ENCODE results near the gene TCHP.
A peak's percentile ranks its signal among the peaks of the same experiment; 100 is the strongest.
"Not testable (repeated sequence)": the region's sequence is repeated elsewhere in the genome, so short reads cannot be mapped to it uniquely, and the experiment has no call there.

TCHP gene

DNA sequence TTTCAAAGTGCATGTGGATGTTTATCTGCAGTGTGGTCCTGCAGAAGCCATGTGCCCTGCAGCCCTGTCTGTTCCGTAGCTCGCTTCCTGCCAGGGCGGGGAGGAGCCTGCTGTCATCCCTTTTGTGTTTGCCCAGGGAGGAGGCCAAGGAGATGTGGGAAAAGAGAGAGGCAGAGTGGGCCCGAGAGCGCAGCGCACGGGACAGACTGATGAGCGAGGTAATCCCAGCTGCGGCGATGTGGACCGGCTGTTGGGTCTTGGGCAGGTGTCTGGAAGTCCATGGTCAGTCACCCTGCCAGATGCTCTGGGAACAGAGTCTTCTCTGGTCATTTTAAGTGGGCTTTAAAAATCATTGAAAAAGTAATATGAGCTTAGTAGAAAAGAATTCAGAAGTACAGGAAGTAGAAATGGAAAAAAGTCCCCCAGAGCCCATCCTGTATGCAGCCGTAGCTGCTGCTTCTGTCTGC, 12.8 kb downstream of the TCHP start:
- no peak for DNase-seq

DNA sequence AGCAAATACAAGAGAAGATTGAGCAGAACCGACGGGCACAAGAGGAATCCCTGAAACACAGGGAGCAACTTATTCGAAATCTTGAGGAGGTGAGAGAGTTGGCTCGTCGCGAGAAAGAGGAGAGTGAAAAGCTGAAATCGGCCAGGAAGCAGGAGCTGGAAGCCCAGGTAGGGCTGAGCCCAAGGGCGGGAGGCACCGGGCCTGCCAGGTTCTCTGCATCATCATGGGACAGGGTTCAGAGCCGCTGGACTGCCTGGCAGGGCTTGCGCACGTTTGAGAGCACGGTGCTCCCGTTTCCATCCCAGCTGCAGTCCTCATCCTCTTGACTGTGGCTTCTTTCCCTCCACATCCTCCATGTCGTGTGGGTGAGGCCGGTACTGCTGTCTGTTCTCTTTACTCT, 14.4 kb downstream of the TCHP start:
- no peak for DNase-seq

DNA sequence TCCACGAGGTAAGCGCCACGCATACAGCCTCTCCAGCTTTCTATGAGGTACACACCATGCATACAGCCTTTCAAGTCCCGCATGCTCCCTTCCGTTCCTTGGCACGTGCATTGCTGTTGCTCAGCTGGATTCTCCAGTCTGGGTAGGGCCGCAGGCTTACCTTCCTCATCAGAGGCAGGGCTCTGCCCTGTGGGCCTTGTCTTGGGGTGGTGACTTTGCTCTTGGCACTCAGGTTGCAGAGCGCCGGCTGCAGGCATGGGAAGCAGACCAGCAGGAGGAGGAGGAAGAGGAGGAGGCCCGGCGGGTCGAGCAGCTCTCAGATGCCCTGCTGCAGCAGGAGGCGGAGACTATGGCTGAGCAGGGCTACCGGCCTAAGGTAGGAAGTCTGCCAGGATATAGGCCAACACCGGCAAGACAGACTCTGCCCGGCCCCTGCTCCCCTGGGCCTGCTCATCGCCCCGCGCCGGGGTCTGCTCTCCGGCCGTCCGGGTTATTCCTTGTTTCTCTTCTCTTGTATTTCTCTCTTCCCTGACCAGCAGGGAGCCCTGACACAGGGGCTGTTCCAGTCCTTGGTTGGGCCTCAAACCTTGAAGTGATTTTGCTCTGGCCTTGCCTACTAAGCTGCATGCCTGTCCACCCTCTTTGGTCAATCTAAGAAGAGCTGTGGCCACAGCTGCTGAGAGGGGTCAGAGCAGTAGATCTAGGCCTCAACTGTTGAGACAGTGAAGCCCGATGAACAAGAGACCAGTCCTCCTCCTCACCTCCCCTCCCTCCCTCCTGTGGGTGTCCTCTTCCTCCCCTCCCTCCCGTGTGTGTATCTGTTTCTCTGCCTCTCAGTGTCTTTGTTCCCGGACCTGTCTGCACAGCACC, 15.3 kb downstream of the TCHP start:
- DNase-seq = no peak

- no peak for DNase-seq
These were observed 16.0 kb downstream of the TCHP start for GRCh38 chr12:109916045-109916444.

DNA sequence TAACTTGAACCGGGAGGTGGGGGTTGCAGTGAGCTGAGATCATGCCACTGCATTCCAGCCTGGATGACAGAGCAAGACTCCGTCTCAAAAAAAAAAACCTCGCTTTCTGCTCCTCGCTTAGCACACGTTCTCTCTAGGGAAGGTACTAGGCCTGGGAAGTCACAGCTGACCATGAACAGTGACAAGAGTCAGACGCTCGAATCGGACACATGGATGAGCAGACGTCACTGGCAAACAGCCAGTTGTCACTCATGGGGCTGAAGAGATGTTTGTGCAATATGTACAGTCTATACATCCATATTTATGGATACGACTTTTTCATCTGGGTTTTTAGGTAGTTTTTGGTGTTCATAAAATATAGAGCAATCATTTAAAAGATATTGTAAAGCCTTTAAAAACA, 19.4 kb downstream of the TCHP start:
- DNase-seq = no peak

DNA sequence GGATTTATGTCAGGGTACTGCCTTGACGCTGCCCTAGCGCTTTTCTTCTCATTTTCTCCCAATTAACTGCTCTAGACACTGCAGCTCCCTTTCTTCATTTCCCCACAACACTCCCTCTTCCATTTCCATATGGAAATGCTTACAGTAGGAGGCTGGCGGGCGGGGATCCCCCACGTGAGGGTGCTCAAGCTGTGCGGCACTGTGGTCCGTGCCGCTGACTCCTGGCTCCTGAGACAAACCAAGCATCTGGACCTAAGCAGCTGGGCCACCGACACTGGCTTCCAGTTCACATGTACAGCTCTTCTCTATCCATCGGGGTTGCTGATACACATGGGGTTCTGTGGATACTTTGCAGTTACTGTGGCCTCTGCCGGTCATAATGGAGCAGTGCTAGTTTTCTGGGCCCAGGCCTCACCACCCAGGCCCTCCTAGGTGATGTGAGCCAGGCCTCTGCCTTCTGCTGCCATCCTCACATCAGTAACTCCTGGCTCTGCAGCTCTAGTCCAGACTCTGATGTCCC, 20.2 kb downstream of the TCHP start:
- no peak for DNase-seq

DNA sequence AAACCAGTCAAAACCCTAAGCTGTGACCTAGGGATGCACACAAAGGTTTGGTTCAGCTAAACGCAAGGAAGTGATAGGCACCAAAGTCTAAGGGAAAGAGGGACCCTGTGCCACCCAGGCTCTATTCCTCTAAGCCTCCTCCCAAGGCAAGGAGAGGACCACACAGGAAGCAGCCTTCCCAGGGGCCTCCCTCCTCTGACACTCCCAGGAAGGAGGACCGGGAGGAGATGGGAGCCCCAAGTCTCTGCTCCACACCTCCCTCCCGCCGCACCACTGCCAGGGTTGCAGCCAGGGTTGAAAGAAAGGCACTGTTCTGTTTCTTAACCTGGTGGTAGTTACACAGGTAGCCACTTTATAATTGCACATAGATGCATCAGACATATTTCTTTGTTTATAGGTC, 21.9 kb downstream of the TCHP start:
- no peak for DNase-seq

DNA sequence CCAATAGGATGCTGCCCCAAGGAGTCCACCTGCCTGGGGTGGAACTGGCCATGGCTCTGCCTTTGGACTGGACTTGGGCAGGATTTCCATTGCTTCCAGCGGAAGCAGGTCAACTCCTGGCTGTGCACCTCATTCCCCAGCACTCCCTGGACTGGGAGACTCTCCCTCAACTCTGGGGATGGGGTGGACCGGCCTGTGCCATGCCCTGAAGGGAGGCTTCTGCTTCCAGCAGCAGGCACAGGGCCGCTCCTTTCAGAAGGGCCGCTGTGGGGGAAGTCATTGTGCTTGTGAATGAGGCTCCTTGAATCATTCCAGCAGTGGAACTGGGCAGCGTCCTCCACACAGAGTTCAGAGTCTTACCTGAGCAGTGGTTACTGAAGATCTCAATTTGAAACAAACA, 23.0 kb downstream of the TCHP start:
- no peak for DNase-seq

DNA sequence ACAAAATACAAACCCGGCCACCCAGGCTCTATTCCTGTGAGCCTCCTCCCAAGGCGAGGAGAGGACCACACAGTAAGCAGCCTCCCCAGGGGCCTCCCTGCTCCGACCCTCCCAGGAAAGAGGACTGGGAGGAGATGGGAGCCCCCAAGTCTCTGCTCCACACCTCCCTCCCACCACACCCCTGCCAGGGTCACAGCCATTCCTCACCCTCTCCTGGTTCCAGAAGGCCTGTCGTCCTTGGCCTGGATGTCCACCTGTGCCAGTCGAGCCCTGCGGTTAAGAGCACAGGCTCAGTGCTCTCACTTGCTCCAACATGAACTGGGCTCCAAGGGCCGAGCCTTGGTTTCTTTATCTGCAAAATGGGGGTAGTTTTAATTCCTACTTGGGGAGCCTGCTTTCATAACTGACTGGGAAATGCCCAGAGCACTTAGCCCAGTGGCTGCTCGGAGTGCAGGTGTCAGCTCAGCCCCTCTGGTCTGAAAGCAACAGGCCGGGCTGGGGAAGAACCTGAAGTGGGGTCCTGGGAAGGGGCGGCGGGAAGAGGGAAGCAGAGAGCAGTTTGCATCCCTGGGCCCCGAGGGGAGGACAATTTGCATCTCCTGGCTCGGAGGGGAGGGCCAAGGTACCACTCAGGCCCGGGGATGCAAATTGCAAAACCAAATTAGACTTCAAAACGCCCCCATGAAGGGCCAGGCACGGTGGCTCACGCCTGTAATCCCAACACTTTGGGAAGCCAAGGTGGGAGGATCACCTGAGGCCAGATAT, 23.6 kb downstream of the TCHP start:
- no peak for DNase-seq

DNA sequence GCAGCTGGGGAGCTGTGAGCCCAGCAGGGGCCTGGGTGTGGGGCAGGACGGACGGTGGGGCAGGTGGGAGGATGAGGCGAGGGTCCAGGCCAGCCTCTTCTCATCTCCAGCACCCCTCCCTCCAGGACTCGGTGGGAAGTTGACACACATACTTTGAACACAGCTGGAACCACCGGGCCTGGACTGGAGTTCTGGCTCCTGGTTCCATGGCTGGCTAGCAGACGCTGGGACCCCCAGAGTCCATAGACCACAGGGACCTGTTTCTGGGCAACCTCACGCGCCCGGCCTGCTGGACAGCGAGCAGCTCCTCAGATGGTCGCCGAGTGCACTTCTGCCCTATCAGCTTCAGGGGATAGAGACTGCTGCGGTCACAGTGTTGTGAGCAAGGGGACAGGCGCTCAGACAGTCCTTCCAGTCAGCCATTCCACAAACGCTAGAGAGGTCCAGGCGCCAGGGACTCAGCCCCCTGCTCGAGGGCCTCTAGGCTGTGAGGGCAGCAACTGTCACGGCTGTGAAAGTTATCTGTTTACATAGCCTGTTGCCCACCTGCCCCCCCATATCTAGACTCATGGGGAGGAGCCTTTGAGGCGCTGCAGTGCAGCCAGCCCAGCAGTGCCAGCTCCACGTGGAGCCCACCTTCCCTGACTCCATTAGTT, 25.2 kb downstream of the TCHP start:
- DNase-seq = no peak

DNA sequence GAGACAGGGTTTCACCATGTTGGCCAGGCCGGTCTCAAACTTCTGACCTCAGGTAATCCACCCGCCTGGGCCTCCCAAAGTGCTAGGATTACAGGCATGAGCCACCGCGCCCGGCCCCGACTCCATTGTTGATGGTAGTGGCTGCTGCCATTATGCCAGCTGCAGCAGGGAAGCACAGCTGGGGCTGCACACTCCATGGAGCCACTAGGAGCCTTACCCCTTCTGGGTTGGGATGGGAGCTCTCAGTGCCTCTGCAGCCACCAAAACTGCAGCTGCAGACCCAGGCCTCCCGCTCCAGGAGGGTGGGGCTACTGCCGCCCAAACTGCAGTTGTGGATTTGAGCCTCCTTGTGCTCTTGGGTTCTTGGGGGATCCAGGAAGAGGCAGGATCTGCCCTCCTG, 25.9 kb downstream of the TCHP start:
- no peak for DNase-seq

DNA sequence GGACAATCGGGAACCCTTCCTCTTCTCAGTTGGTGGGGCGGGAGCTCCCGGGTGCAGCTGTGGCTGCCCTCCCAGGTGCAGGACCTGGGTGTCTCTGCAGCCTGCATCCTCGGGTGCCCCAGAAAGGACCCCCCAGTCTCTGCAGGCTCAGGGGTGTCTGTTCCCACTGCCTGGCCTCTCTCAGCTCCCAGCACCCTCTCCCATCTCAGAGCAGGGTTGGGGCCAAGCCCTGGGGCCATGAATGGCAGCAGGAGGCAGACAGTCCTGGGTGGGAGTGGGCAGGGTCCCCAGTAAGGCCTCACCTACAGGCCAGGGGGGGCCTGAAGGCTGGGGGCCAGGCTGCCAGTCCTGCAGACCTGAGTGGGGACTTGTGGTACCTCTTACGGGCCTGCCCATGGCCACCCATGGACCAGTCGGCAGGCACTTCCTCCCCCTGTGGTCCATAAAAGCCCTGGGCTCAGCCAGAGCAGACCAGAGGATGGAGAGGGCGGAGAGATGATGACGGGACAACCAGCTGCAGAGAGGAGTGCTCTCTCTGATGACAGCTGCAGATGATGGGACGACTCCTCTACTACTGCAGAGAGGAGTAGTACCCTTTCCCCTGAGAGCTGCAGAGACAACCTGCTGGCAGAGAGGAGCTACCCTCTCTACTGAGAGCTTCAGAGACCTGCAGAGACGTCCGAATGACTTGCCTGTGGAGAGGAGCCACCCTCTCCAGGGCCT, 26.6 kb downstream of the TCHP start:
- DNase-seq = no peak

- peak; percentile 55 for DNase-seq
These were observed 27.5 kb downstream of the TCHP start for GRCh38 chr12:109927622-109928021.

DNA sequence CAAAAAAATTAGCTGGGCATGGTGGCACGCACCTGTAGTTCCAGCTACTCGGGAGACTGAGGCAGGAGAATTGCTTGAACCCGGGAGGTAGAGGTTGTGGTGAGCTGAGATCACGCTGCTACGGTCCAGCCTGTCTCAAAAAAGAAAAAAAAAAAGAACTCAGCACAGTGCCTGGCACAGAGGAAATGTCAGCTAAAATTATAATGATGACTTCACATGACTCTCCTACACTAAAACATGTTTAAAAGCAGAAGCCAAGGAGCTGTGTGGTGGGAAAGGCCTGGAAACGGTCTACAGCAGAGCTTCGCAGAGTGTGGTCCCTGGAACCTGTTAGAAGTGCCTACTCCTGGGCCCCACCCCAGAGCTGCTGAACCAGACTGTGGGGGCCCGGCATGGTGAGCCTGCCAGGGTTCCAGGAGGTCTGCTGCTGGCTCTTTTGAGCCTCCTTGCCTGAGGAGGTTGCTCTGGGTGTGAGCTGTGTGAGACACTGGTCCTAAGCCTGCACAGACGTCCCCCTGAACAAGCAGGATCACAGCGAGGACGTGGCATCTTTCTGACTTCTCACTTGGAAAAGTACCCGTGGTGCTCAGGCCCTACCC, 28.1 kb downstream of the TCHP start:
- no peak for DNase-seq

GRCh38 chr12:109929326-109929725, 29.3 kb downstream of the TCHP start:
- not testable (repeated sequence) for DNase-seq

DNA sequence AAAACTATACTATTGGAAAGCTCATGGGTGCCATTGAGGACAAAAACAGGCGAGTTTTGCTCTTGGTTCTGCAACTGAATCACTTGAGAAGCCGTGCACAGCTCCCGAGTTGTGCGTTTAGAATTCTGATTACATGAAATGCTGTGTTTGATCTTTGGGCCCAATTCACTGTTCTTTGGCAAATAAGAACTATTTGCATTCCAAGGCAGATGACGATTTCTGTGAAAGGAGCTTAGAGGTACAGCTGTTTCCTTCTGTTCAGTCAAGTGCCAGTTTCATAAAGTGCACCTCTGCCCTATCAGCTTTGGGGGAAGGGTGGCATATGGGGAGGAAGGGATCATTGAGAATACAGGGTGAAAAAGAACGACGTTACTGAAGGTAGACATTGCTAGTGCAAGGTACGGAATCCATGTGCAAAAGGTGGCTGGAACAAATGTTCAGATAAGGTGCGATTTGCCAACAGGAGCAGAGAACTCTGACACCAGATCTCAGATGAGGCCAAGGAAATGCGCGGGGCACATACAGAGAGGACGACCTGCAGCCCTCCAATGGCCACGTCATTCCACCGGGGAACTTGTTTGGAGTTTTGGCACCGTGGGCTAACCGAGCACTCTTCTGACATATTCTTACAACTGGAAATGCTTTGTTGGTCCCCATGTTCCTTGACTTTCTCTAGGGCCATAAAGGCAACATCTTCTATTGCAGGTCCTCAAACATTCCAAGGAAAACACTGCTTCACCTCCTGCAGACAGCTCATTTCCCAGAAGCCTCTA, 30.1 kb downstream of the TCHP start:
- no peak for DNase-seq

- no peak for DNase-seq
These were observed 31.1 kb downstream of the TCHP start for GRCh38 chr12:109931143-109931542.

DNA sequence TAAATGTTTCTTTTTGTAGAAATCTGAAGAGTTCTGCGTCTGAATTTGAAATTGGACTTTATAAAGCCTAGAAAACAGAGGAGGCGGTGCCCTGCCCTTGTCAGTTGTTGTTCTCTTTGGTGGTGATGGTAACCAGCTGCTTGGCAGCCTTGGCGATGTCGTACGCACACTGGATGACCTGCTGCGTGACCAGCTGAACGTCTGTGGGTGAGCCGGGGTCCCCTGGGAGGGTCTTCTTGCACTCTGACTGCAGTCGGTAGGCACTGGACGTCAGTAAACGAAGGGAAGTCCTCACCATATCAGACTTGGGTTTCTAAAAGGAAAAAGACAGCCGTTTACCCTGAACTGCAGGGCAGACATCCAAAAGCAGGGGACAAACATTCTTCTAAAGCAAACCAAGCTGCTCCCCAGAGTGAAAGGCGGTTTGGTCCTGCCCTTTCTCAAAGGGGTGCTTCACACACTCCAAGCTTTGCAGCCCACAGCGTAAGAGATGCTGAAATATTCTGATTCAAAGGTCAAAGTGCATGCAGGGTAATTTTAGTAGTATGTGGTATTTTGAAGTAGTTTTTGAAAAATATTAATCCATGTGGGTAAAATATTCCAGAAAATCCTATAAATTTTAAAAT, 32.9 kb downstream of the TCHP start:
- no peak for DNase-seq

DNA sequence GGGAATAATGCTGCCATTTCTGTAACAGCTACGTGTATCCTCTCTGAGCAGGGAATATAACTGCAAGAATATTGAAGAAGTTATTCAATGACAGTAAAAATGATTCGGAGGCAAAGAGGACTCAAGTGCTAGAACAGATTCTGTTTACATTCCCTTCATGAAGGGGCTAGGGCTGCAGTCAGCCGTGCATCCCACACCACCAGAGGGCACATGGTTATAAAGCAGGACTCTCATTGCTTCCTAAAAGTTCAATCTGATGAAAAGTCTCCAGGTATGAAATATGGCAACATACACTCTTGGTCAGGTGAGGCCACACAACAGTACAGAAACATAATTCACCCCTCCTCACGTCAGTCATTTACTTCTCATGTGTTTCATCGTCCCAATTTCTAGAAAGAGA, 34.0 kb downstream of the TCHP start:
- no peak for DNase-seq

DNA sequence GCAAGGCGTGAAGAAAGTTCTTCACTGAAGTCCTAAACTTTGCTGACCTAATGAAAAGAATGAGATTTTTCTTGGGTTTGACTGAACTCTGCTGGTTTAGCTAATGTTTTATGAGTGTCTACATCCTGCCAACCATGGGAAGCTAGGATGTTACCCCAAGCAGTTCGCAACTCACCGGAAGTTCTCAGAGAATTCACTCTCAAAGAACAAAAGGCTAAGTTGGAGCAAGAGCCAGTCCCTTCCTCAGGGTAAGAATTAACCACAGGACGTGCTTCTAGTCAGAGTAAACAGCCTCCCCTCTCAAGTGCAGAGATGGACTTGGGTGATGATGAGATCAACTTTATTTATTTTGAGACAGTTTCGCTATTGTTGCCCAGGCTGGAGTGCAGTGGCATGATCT, 37.3 kb downstream of the TCHP start:
- no peak for DNase-seq

- DNase-seq = no peak
These were observed 38.9 kb downstream of the TCHP start for GRCh38 chr12:109938947-109939346.
